GM12873 (cell line): ENCODE data around the gene MAN2B2.

Source experiments
- CTCF ChIP-seq: IDR thresholded peaks from 2 replicates; pipeline ENCODE4 v1.5.1; 2012; ENCODE audit warnings: low read depth, mild to moderate bottlenecking, moderate library complexity, low read length, control low read depth; ENCODE audit not compliant: insufficient read depth; ENCODE audit errors: missing control alignments

MAN2B2 gene

DNA sequence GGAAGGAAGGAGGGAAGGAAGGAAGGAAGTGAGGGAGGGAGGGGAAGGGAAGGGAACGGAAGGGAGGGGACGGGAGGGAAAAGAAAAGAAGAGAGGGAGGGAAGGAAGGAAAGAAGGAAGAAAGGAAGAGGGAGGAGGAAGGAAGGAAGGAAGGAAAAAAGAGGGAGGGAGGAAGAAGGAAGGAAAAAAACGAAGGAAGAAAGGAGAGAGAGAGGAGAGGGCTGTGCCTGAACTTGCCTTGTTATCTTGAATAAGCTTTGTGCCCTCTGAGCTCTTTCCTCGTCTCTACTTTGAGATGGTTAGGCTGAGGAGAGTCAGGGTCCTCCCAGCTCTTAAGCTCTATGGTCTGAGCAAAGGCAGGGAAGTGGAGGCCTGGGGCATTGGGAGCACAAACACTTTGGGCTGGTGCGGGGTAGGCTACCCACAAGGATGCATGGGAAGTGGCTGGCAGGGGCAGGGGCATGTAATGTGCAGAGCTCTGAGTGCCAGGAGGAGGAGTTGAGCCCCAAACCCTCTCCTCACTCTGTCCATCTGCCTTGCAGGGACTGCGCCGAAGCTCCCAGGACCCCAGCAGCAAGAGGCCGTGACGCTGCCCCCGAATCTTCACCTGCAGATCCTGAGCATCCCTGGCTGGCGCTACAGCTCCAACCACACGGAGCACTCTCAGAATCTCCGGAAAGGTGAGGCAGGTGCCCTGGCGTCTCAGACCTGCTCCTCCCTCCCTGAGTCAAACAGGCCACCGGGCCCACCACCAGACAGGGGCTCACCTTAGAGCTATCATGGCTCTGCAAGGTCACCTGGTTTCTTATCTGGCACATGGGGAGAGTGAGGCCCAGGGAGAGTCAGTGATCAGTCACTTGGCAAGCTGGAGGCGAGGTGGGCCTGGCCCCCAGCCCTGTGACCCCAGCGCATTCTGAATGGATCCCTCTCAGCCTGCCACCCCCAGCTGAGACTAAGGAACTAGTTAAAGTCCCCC lies 39.0 kb downstream of the MAN2B2 start:
- no peak for TF ChIP-seq CTCF

GRCh38 chr4:6614701-6615230 lies 39.8 kb downstream of the MAN2B2 start:
- TF ChIP-seq CTCF = no peak

GRCh38 chr4:6616087-6616995 lies 41.4 kb downstream of the MAN2B2 start:
- TF ChIP-seq CTCF = no peak

- TF ChIP-seq CTCF = no peak
Observed at GRCh38 chr4:6617246-6617645, 42.3 kb downstream of the MAN2B2 start.

DNA sequence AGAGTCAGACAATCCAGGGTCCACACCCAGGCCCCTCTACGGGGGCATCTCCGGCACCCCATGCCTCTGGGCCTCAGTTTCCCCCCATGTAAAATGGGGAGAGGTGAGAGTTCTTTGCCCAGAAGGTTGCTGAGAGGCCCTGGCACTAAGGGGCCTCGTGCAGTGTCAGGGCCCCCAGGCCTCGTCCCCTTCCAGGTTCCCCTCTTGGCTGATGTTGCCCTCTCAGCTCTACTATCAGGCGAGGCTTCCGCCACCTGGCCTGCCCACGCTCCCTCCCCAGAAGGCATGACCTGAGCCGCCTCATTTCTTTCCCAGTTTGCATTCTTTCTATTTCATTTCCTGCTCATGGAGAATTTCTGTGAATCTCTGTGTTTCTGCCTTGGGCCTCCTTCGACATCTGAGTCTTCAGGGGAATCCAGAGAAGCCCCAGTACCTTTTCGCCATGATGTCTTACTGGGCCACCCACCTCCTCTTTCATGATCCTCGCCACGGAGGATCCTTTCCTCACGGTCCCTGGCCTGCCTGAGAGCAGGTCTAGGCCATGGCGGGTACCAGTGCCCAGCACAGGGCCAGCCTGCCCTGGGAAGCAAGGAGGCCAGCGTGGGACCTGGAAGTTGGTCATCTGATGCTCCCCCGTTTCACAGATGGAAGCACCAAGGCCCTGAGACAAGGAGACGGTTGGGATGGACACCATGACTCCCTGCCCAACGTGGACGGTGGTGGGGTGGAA lies 43.6 kb downstream of the MAN2B2 start:
- TF ChIP-seq CTCF = no peak

DNA sequence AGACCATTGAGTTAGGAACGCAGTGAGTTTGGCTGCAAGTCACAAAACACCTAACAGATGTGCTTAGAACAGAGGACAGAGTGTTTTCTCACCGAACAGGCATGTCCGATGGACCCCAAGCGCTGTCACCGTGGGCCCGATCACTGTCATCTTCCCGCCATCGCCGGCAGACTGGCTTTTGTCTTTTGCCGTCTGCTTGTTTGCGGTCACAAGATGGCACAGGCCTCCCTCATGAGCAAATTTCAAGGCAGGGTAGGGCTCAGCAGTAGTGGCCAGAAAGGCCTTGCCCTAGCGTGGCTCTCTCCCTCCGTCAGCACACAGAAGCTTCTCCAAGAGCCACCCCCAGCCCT lies 44.1 kb downstream of the MAN2B2 start:
- no peak for TF ChIP-seq CTCF
